ENCODE results near the gene DNASE1L1. TPM values are rescaled to one million over a fixed set of nuclear protein-coding genes. Genes with fewer than 3 reads are reported as not detected.

DNASE1L1 gene
- total RNA-seq, 1 experiment from 2014 or later = 16.2 TPM

GRCh38 chrX:154404625-154405192 lies 4.3 kb downstream of the DNASE1L1 start:
- ATAC-seq (no peak), DNase-seq (ENCODE audit: low spot score) (no peak)
- CTCF ChIA-PET = no interaction called here
- POLR2A ChIA-PET = no interaction called here
- peaks cover 12% of the 10 kb centered on the region for H3K36me3 Mint-ChIP-seq
- no peaks in the 10 kb centered on the region for H3K9me3 Mint-ChIP-seq
- H3K27ac Mint-ChIP-seq = no peak overlapping the region
- no peak overlapping the region for H3K4me3 Mint-ChIP-seq
- no peaks in the 10 kb centered on the region for H3K27me3 Mint-ChIP-seq (ENCODE audit: low read depth)
- H3K4me1 Mint-ChIP-seq = peaks cover 17% of the 10 kb centered on the region
- no peak for TF ChIP-seq KAT7 (CRISPR knock-in tag; IDR thresholded peaks at IDR 0.05; ENCODE audit: borderline replicate concordance)
- no peak for TF ChIP-seq EMX1 (CRISPR knock-in tag; IDR thresholded peaks at IDR 0.05)
- no peak for TF ChIP-seq ATF6 (CRISPR knock-in tag; IDR thresholded peaks at IDR 0.05)
- no peak for TF ChIP-seq CREM (CRISPR knock-in tag; IDR thresholded peaks at IDR 0.05)
- no peak for TF ChIP-seq GABPB1 (CRISPR knock-in tag; IDR thresholded peaks at IDR 0.05)
- no peak for TF ChIP-seq TCF7 (CRISPR knock-in tag; IDR thresholded peaks at IDR 0.05; ENCODE audit: low read depth)
- no peak for TF ChIP-seq SMAD3 (CRISPR knock-in tag; IDR thresholded peaks at IDR 0.05; ENCODE audit: borderline replicate concordance)

DNA sequence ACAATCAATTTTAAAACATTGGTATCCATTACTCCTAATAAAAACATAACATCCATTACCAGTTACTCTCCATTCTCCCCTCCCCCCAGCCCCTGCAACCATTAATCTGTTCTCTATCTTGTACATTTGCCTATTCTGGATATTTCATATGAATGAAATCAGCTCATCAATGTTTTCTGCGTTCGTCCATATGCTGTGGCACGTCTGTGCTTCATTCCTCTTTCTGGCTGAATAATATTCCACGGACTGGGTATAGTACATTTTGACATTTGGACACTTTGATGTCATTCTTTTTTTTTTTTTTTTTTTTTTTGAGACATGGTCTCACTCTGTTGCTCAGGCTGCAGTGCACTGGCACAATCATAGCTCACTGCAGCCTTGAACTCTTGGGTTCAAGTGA lies 5.2 kb downstream of the DNASE1L1 start:
- no peak for ATAC-seq
- POLR2A ChIA-PET = no interaction called here
- Mint-ChIP-seq H3K36me3 (peaks cover 21% of the 10 kb centered on the region), H3K4me1 (peaks cover 19% of the 10 kb centered on the region), H3K27ac (no peak overlapping the region), H3K27me3 (ENCODE audit: low read depth) (no peaks in the 10 kb centered on the region), H3K4me3 (no peak overlapping the region), H3K9me3 (no peaks in the 10 kb centered on the region)
- CTCF ChIA-PET = no interaction called here
- TF ChIP-seq TEAD4 (CRISPR knock-in tag; IDR thresholded peaks at IDR 0.05) (no peak), ZNF423 (CRISPR knock-in tag; IDR thresholded peaks at IDR 0.05) (no peak), NR1H2 (CRISPR knock-in tag; IDR thresholded peaks at IDR 0.05) (no peak), ATF1 (CRISPR knock-in tag; IDR thresholded peaks at IDR 0.05) (no peak), ZNF121 (CRISPR knock-in tag; IDR thresholded peaks at IDR 0.05) (no peak), PRDM15 (CRISPR knock-in tag; IDR thresholded peaks at IDR 0.05) (no peak)
- TF ChIP-seq, protein P1, sequence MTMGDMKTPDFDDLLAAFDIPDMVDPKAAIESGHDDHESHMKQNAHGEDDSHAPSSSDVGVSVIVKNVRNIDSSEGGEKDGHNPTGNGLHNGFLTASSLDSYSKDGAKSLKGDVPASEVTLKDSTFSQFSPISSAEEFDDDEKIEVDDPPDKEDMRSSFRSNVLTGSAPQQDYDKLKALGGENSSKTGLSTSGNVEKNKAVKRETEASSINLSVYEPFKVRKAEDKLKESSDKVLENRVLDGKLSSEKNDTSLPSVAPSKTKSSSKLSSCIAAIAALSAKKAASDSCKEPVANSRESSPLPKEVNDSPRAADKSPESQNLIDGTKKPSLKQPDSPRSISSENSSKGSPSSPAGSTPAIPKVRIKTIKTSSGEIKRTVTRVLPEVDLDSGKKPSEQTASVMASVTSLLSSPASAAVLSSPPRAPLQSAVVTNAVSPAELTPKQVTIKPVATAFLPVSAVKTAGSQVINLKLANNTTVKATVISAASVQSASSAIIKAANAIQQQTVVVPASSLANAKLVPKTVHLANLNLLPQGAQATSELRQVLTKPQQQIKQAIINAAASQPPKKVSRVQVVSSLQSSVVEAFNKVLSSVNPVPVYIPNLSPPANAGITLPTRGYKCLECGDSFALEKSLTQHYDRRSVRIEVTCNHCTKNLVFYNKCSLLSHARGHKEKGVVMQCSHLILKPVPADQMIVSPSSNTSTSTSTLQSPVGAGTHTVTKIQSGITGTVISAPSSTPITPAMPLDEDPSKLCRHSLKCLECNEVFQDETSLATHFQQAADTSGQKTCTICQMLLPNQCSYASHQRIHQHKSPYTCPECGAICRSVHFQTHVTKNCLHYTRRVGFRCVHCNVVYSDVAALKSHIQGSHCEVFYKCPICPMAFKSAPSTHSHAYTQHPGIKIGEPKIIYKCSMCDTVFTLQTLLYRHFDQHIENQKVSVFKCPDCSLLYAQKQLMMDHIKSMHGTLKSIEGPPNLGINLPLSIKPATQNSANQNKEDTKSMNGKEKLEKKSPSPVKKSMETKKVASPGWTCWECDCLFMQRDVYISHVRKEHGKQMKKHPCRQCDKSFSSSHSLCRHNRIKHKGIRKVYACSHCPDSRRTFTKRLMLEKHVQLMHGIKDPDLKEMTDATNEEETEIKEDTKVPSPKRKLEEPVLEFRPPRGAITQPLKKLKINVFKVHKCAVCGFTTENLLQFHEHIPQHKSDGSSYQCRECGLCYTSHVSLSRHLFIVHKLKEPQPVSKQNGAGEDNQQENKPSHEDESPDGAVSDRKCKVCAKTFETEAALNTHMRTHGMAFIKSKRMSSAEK (CRISPR knock-in tag; IDR thresholded peaks at IDR 0.05; ENCODE audit: borderline replicate concordance) = no peak
- TF ChIP-seq, protein P2, sequence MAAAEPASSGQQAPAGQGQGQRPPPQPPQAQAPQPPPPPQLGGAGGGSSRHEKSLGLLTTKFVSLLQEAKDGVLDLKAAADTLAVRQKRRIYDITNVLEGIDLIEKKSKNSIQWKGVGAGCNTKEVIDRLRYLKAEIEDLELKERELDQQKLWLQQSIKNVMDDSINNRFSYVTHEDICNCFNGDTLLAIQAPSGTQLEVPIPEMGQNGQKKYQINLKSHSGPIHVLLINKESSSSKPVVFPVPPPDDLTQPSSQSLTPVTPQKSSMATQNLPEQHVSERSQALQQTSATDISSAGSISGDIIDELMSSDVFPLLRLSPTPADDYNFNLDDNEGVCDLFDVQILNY (CRISPR knock-in tag; IDR thresholded peaks at IDR 0.05) = no peak
- TF ChIP-seq, protein P3, sequence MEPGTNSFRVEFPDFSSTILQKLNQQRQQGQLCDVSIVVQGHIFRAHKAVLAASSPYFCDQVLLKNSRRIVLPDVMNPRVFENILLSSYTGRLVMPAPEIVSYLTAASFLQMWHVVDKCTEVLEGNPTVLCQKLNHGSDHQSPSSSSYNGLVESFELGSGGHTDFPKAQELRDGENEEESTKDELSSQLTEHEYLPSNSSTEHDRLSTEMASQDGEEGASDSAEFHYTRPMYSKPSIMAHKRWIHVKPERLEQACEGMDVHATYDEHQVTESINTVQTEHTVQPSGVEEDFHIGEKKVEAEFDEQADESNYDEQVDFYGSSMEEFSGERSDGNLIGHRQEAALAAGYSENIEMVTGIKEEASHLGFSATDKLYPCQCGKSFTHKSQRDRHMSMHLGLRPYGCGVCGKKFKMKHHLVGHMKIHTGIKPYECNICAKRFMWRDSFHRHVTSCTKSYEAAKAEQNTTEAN (CRISPR knock-in tag; IDR thresholded peaks at IDR 0.05) = no peak
- TF ChIP-seq, protein P4, sequence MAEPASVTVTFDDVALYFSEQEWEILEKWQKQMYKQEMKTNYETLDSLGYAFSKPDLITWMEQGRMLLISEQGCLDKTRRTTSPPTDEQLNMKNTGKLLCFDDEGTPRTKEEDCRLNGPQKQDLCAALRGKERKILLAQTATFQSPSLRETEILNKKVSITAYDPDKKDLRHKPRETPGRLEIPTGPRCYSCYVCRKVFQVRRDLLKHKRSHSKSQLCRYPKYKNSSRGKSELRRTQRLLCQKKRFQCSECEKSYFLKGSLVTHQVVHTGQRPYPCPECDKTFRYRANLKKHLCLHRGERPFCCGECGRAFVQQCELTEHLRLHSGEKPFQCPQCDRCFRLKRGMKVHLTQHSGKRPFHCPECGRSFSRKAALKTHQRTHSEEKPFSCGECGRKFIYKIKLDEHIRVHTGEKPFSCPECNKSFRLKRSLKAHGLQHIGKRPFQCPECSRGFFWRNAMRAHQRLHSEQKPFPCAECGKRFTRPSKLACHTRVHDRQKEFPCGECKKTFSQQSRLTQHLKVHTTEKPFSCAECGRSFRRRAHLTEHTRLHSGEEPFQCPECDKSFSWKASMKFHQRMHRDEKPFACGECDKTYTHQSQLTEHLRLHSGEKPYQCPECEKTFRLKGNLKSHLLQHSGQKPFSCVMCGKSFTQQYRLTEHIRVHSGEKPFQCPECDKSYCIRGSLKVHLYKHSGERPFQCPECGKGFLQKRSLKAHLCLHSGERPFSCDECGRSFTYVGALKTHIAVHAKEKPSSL (CRISPR knock-in tag; conservative IDR thresholded peaks at IDR 0.05) = no peak
- DNase-seq (ENCODE audit: low spot score) = no peak

Data from WTC11 (cell line).